Fibroblast of mammary gland (primary cell): ENCODE data around the gene GGN.

Experiments used
- DNase-seq: peaks from one replicate; pipeline ENCODE4 v3.0.0-alpha.2; 2010; ENCODE audit warnings: low read depth
- H3K4me3 ChIP-seq: 2 replicates; pipeline ENCODE4 v1.5.1; 2011; ENCODE audit warnings: low read depth, mild to moderate bottlenecking, low read length, moderate library complexity; ENCODE audit not compliant: control insufficient read depth
- TF ChIP-seq, protein P1 (sequence below): conservative IDR thresholded peaks from 2 replicates; pipeline ENCODE4 v1.5.1; 2011; ENCODE audit warnings: low read depth, low read length, inconsistent platforms; ENCODE audit not compliant: control insufficient read depth, insufficient read depth

The GGN gene

DNA sequence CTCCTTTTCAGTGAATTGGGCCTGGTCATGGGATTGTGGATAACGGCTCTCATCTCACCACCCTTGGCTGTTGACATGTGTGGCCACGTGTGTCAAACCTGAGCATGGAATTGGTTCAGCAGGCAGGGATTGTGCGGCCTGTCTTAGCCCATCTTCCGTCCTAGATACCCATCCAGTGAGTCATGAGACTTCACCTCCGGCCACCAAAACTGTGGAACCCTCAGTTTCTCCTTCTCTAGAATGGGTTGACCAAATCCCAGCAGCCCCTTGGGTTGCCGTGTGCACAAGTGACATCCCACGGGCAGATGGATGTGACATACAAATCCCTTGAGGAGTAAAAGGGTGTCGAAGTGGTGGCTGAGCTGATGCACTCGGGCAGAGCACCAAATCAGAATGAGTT lies 6.7 kb downstream of the GGN start:
- no peak for DNase-seq
- no peak overlapping the region for H3K4me3 ChIP-seq
- TF ChIP-seq, protein P1, sequence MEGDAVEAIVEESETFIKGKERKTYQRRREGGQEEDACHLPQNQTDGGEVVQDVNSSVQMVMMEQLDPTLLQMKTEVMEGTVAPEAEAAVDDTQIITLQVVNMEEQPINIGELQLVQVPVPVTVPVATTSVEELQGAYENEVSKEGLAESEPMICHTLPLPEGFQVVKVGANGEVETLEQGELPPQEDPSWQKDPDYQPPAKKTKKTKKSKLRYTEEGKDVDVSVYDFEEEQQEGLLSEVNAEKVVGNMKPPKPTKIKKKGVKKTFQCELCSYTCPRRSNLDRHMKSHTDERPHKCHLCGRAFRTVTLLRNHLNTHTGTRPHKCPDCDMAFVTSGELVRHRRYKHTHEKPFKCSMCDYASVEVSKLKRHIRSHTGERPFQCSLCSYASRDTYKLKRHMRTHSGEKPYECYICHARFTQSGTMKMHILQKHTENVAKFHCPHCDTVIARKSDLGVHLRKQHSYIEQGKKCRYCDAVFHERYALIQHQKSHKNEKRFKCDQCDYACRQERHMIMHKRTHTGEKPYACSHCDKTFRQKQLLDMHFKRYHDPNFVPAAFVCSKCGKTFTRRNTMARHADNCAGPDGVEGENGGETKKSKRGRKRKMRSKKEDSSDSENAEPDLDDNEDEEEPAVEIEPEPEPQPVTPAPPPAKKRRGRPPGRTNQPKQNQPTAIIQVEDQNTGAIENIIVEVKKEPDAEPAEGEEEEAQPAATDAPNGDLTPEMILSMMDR: no peak

DNA sequence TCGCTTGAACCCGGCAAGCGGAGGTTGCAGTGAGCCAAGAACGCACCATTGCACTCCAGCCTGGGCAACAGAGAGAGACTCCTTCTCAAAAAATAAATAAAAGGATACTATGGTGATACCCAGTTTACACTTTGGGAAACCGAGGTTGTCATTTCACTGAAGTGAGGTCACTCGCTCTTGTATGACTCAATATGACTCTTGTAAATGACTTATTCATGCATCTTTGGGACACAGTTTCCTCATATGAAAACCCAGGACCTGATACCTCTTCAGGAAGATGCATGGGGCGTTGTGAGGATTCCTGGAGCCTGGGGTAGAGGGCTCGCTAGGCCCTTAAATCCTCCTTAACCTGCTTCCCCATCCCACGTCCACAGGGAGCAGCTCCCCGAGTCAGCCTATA lies 9.0 kb downstream of the GGN start:
- DNase-seq: peak; percentile 33
- no peak overlapping the region for H3K4me3 ChIP-seq
- TF ChIP-seq, protein P1: no peak

DNA sequence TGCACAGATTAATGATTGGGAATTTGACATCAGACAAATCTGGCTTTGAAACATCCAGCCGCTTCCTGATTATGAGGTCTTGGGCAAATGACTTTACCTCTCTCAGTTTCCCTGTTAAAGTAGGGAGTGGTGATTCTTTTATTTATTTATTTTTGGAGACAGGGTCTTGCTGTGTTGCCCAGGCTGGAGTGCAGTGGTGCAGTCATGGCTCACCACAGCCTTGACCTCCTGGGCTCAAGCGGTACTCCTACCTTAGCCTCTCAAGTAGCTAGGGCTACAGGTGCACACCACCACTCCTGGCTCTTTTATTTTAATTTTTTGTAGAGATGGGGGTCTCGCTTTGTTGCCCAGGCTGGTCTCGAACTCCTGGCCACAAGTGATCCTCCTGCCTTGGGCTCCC lies 10.8 kb downstream of the GGN start:
- DNase-seq: no peak
- TF ChIP-seq, protein P1: no peak
- H3K4me3 ChIP-seq: no peak overlapping the region

DNA sequence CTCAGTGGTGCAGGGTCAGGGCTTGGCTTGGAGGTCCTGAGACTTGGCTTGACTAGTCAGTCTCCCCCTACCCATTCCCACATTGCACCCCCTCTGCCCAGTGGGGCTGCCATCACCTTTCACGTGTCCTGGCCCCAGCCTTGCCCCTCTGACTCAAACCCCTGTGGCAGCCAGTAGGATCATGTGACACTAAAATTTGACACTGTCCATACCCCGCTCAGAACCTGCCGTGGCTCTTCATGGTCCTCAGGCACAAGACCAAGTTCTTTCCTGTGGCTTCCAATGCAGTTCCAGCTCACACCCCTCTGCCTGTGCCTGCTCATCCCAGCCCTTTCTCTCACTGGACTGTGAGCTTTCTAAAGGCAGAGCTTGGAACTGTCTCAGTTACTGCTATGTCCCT lies 11.3 kb downstream of the GGN start:
- no peak for DNase-seq
- TF ChIP-seq, protein P1: no peak
- no peak overlapping the region for H3K4me3 ChIP-seq

DNA sequence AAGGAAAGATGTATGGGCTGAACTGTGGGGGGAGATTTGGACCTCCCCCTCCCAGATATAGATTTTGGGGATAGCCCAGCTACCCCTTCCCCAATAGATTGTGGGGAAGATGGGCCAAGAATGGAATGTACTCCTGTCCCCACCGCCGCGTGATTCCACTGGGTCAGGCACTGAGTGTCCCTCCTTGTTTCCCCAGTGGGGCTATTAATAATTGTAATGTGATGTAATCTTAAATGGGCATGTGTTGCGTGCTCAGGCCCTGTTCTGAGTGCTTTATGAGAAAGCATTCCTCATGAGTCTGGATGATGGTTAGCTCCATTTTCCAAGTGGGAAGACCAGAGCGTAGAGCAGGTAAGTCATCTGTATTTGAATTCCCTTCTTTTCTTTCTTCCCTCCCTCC lies 12.1 kb downstream of the GGN start:
- TF ChIP-seq, protein P1: no peak
- H3K4me3 ChIP-seq: peak overlapping the region; percentile 75
- DNase-seq: peak; percentile 48

DNA sequence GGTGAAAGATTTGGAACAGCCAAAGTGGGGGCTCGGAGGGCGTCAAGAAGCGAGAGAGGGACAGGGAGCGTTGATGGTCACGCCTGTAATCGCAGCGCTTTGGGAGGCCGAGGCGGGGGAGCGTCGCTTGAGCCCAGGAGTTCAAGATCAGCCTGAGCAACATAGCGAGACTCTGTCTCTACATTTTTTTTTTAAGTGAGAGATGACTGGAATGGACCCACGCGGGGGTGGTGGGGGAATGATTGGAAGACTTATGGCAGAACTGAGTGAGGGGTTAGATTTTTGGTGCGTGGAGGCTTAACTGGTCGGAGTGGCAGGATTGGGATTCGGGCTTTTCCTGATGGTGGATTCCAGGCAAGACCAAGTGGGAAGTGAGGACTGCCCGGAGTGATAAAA lies 12.7 kb downstream of the GGN start:
- TF ChIP-seq, protein P1: no peak
- peak overlapping the region; percentile 75 for H3K4me3 ChIP-seq
- DNase-seq: no peak
